ENCODE measurements around the gene SH2D6. TPM values are rescaled to one million over a fixed set of nuclear protein-coding genes. Genes with fewer than 3 reads are reported as not detected.

SH2D6 gene
- total RNA-seq, 2 donors from 2014 or later: 0.26 to 15.5 TPM

DNA sequence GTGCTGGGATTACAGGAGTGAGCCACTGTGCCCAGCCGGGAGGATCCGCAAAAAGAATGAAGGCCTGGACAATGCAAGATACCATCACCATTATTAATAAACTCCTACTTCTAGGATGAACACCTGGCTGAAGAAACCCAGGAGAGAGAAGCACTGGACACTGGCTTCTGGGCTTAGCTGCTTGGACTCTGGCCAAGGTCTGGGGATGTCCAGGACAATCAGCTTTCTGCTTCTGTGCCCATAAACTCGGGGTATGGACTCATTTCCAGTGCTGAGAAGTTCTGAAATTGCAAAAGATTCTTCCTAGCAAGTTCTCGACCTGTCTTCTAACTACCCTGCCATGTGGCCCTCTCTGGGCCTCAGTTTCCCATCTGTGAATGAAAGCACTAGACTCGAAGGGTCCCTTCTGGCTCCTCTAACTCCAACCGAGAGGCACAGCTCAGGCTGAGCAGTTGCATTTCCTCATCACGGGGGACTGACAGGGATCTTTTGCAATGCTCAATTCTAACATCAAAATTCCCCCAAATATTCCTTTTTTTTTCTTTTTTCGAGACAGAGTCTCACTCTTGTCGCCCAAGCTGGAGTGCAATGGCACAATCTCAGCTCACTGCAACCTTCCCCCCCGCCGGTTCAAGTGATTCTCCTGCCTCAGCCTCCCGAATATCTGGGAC, 2.4 kb upstream of the SH2D6 start:
- H3K27me3 ChIP-seq: no peaks in the 10 kb centered on the region
- no peak overlapping the region for H3K27ac ChIP-seq
- no peaks in the 10 kb centered on the region for H3K36me3 ChIP-seq (replicated peaks in 1 of 2; ENCODE audit: insufficient read depth in 1 of 2, low read depth in 2 of 2)
- no peak overlapping the region for H3K4me3 ChIP-seq
- 75 to 80% methylated on average over 11 to 12 of the region's 12 CpGs for WGBS, 2 donors
- intact Hi-C loops (cut with DNase I): no loop called here
- peaks cover 49% of the 10 kb centered on the region for H3K4me1 ChIP-seq
- no peaks in the 10 kb centered on the region for H3K9me3 ChIP-seq
- no peak for TF ChIP-seq POLR2A (IDR thresholded peaks at IDR 0.05)
- TF ChIP-seq, protein P1, sequence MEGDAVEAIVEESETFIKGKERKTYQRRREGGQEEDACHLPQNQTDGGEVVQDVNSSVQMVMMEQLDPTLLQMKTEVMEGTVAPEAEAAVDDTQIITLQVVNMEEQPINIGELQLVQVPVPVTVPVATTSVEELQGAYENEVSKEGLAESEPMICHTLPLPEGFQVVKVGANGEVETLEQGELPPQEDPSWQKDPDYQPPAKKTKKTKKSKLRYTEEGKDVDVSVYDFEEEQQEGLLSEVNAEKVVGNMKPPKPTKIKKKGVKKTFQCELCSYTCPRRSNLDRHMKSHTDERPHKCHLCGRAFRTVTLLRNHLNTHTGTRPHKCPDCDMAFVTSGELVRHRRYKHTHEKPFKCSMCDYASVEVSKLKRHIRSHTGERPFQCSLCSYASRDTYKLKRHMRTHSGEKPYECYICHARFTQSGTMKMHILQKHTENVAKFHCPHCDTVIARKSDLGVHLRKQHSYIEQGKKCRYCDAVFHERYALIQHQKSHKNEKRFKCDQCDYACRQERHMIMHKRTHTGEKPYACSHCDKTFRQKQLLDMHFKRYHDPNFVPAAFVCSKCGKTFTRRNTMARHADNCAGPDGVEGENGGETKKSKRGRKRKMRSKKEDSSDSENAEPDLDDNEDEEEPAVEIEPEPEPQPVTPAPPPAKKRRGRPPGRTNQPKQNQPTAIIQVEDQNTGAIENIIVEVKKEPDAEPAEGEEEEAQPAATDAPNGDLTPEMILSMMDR (IDR thresholded peaks at IDR 0.05): no peak
- ATAC-seq: no peak
- no peak for DNase-seq

DNA sequence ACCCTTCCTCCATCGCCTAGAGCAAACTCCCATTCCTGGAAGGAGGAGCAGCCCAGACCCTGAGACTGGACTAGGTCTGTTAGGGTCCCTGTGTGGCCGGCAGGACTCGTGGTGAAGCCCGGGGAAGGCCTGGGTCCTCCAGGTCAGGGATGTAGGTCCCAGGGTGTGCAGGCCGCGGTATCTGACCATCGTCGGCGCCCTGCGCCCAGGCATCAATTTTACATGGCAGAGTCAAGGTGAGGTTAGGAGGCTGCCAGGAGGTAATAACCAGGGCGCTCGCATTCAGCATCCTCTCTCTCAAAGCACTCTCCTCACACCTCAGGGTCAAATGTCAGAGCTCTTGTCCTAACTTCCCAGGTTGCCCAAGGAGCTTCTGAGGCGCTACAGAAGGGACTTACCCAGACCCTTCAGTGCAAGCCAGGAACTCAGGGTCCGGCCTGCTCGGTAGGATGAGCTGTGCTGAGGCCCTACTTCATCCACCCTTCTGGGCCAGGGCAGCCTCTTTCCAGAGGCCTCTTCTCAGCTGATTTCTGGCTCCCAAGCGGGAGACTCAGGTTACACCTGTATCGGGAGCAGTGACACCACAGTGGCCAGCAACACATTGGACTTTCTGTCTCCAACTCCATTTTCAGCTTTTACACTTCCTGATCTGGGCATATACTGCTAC, 628 bp downstream of the SH2D6 start:
- intact Hi-C loops (cut with DNase I): no loop called here

DNA sequence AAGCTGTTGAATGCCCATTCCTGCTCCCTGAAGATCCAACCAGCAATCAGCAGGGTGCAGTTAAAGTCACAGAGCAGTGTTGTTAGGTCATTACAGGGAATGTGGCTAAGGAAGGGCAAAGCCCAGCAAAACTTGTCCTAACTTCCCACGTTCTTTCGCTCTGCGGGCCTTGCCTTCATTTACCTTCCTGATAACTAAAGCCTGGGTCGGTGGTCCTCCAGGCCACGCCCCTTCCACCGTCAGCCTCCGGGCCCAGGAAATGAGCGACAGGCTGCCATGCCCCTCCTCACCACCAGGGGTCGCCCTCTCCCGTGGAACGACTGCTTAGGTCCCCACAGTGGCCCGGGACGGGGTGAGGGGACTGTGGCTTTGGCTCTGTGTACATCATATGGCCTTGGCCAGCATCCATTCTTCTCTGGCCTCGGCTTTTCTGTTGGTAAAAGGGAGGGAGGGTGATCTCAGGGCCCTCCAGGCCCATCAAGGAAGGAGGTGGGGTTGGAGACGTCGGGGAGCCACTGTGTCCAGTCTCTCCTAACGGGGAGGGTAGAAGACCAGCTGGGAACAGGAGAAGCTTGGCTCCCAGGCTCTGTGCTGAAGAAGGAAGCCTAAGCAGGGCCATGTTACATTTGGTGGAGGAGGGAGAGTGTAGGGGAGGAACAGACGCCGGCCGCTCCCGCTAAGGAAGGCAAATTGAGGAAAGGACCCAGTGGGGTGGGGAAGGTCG, 2.2 kb downstream of the SH2D6 start:
- ATAC-seq: peak; percentile 82
- TF ChIP-seq, protein P1 (IDR thresholded peaks at IDR 0.05): peak; percentile 97 to 100 (median 100)
- peak in 2 of 3 donors; percentile 72 to 73 for TF ChIP-seq POLR2A (IDR thresholded peaks at IDR 0.05)
- Histone ChIP-seq H3K27ac (peak overlapping the region; percentile 91 to 96 (median 94)), H3K9me3 (peaks cover 0 to 2% (median 0%) of the 10 kb centered on the region in 3 donors), H3K4me3 (no peak overlapping the region), H3K4me1 (peaks cover 75% of the 10 kb centered on the region), H3K27me3 (no peaks in the 10 kb centered on the region), H3K36me3 (replicated peaks in 1 of 2; ENCODE audit: insufficient read depth in 1 of 2, low read depth in 2 of 2) (no peaks in the 10 kb centered on the region)
- 5 to 6% methylated on average over 17 to 22 of the region's 22 CpGs for WGBS, 2 donors
- DNase-seq: peak; percentile 96 to 98 (median 98)
- intact Hi-C loops (cut with DNase I): loop anchor here (5.0 kb wide), 1 partner anchor 132 kb away; no protein-coding TSS in a partner anchor

More for the DNA sequence above, 628 bp downstream of the SH2D6 start:
- TF ChIP-seq POLR2A (IDR thresholded peaks at IDR 0.05): no peak
- TF ChIP-seq, protein P1 (IDR thresholded peaks at IDR 0.05): no peak
- Histone ChIP-seq H3K4me3 (peak overlapping the region; percentile 49 to 70), H3K27ac (peak overlapping the region; percentile 78 to 96 (median 94)), H3K9me3 (no peaks in the 10 kb centered on the region), H3K36me3 (replicated peaks in 1 of 2; ENCODE audit: insufficient read depth in 1 of 2, low read depth in 2 of 2) (no peaks in the 10 kb centered on the region), H3K27me3 (no peaks in the 10 kb centered on the region), H3K4me1 (peaks cover 67% of the 10 kb centered on the region)
- ATAC-seq (no peak), DNase-seq (no peak)
- WGBS, 2 donors: 32 to 34% methylated on average over 14 to 17 of the region's 17 CpGs

DNA sequence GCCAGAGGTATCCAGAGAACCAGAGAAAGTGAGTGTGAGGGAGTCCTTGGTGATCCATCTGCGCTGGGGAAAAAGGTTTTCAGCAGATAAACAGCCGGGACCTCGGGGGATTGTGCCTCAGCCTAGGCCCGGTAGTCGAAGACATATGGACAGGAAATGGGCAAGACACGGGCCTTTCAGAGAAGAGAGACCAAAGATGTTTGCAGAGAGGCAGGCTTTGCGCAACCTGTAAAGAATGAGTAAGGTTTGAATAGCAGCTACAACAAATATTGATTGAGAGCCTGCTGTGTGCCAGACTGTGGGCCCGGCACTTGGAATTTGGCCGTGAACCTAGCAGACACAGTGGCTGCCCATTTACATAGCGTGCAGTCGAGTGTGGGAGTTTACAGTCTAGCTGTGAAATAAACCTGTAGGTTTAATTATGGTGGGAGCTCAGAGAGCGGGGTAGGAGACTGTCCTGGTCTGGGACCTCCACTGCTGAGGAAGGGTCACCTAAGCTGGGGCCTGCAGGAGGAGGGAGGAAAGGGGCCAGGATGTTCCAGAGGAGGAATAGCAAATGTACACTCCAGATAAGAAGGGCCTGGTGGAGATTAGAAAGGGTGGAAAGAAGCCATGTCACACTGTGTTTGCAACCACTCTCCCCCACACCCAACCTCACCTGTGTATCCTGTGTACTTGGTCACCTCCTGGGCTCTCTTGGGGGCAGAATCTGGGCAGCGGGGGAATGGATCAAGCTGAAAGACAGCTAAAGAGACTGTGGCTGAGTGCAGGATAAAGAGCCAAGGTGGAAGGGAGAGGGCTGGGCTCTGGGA, 3.0 kb downstream of the SH2D6 start:
- peak in 1 of 3 donors; percentile 40 for TF ChIP-seq POLR2A (IDR thresholded peaks at IDR 0.05)
- TF ChIP-seq, protein P1 (IDR thresholded peaks at IDR 0.05): no peak
- DNase-seq: peak; percentile 89 to 92 (median 90)
- Histone ChIP-seq H3K27me3 (no peaks in the 10 kb centered on the region), H3K36me3 (replicated peaks in 1 of 2; ENCODE audit: insufficient read depth in 1 of 2, low read depth in 2 of 2) (no peaks in the 10 kb centered on the region), H3K27ac (peak overlapping the region; percentile 91 to 96 (median 94)), H3K4me1 (peaks cover 83% of the 10 kb centered on the region), H3K9me3 (peaks cover 0 to 2% (median 0%) of the 10 kb centered on the region in 3 donors), H3K4me3 (no peak overlapping the region)
- ATAC-seq: peak; percentile 77
- intact Hi-C loops (cut with DNase I): loop anchor here (5.0 kb wide), 1 partner anchor 131 kb away; no protein-coding TSS in a partner anchor
- WGBS, 2 donors: 14% methylated on average over 13 of the region's 13 CpGs

All from body of pancreas (tissue), 4 donors.